HCT116 (cell line): ENCODE results near the gene DDX41. TPM values are rescaled to one million over a fixed set of nuclear protein-coding genes. Genes with fewer than 3 reads are reported as not detected.

Experiments
- ATAC-seq: fragments of 200-7000 bp; cut with Tn5 transposase; 2 replicates; pipeline ENCODE4 v1.9.1; 2020; ENCODE audit warnings: mild to moderate bottlenecking, moderate library complexity
- BruUV-seq: library from RNA; stranded (reverse); fragments of 400-500 nt; replicated peaks from 2 replicates; lab custom pipeline; 2021; lab: Mats Ljungman, UMichigan
- CTCF ChIA-PET: fragments of 300-600 bp; sonication (Branson Sonifier 250); formaldehyde crosslinking; loops from one replicate; lab custom pipeline; 2021; ENCODE audit warnings: antibody characterized with exemption; lab: Charles Lee
- POLR2A ChIA-PET: fragments of 300-600, 350-600 bp; sonication (Branson Sonifier 250); formaldehyde crosslinking; loops from one replicate; lab custom pipeline; 2021; ENCODE audit warnings: antibody characterized with exemption; lab: Charles Lee
- RAD21 ChIA-PET, 2 experiments: fragments of 300-600 bp; sonication (Branson Sonifier 250); formaldehyde crosslinking; loops; one replicate each; lab custom pipeline; 2023; ENCODE audit warnings: low total read pairs in 2 of 2; ENCODE audit not compliant: uncharacterized antibody in 2 of 2, unreplicated experiment in 2 of 2, low non-redundant PET in 1 of 2; lab: Charles Lee
- DNase-seq: peaks from one replicate; pipeline ENCODE4 v3.0.0-alpha.2; 2010; ENCODE audit warnings: low read depth, low spot score
- H2AFZ ChIP-seq: fragments of 200-600 bp; shearing (Covaris generic), sonication (generic); 2 replicates; pipeline ENCODE4 v1.6.1; 2017; ENCODE audit warnings: low read depth, mixed run types, mixed read lengths, antibody characterized with exemption, low read length; ENCODE audit not compliant: poor library complexity, severe bottlenecking
- H3K27ac ChIP-seq: 2 replicates; pipeline ENCODE4 v1.5.1; 2012; ENCODE audit warnings: low read depth, low read length
- H3K27me3 ChIP-seq: fragments of 200-600 bp; sonication (generic); 2 replicates; pipeline ENCODE4 v1.6.1; 2016; ENCODE audit warnings: mixed run types, low read length, mixed read lengths; ENCODE audit not compliant: insufficient read depth
- H3K36me3 ChIP-seq, 2 experiments: fragments of 200-500 bp in 1 of 2; fragments of 200-600 bp in 1 of 2; sonication (Bioruptor generic) in 1 of 2; sonication (generic) in 1 of 2; 2 replicates each; pipeline versions ENCODE4 v1.5.1 to v1.6.1; 2014 to 2016; ENCODE audit warnings: low read length in 2 of 2, inconsistent platforms in 1 of 2, mixed read lengths in 1 of 2, mixed run types in 1 of 2; ENCODE audit not compliant: insufficient read depth in 2 of 2, control insufficient read depth in 1 of 2
- H3K4me1 ChIP-seq, 2 experiments: fragments of 200-600 bp in 1 of 2; sonication (generic) in 1 of 2; 2 replicates each; pipeline versions ENCODE4 v1.5.1 to v1.6.1; 2012 to 2017; ENCODE audit warnings: low read length in 2 of 2, inconsistent platforms in 1 of 2, mild to moderate bottlenecking in 1 of 2, mixed read lengths in 1 of 2, mixed run types in 1 of 2, moderate library complexity in 1 of 2; ENCODE audit not compliant: insufficient read depth in 2 of 2, control insufficient read depth in 1 of 2
- H3K4me2 ChIP-seq: fragments of 200-600 bp; sonication (generic); 2 replicates; pipeline ENCODE4 v1.6.1; 2017; ENCODE audit warnings: mixed run types, low read length, mixed read lengths
- H3K4me3 ChIP-seq, 2 experiments: fragments of 200-600 bp in 1 of 2; sonication (generic) in 1 of 2; replicated peaks in 1 of 2; 2 replicates each; pipeline ENCODE4 v1.5.1; 2011 to 2016; ENCODE audit warnings: low read length in 2 of 2, control low read depth in 1 of 2, low read depth in 1 of 2, mild to moderate bottlenecking in 1 of 2, mixed read lengths in 1 of 2, mixed run types in 1 of 2
- H3K79me2 ChIP-seq: fragments of 200-600 bp; sonication (generic); 2 replicates; pipeline ENCODE4 v1.6.1; 2017; ENCODE audit warnings: mild to moderate bottlenecking, mixed run types, low read length, moderate library complexity, mixed read lengths; ENCODE audit not compliant: insufficient read depth
- H3K9ac ChIP-seq: fragments of 200-600 bp; sonication (generic); 2 replicates; pipeline ENCODE4 v1.6.1; 2016; ENCODE audit warnings: low read length, mixed read lengths
- H3K9me2 ChIP-seq: fragments of 200-600 bp; sonication (generic), shearing (Covaris generic); 2 replicates; pipeline ENCODE4 v1.6.1; 2017; ENCODE audit warnings: mixed run types, mild to moderate bottlenecking, moderate library complexity; ENCODE audit not compliant: insufficient read depth
- H3K9me3 ChIP-seq, 2 experiments: fragments of 200-500 bp in 1 of 2; fragments of 200-600 bp in 1 of 2; sonication (Bioruptor generic) in 1 of 2; sonication (generic) in 1 of 2; 2 replicates each; pipeline ENCODE4 v1.6.1; 2014 to 2017; ENCODE audit warnings: low read length in 2 of 2, mixed read lengths in 2 of 2, inconsistent platforms in 1 of 2, low read depth in 1 of 2, mild to moderate bottlenecking in 1 of 2, mixed run types in 1 of 2, moderate library complexity in 1 of 2; ENCODE audit not compliant: control insufficient read depth in 1 of 2, insufficient read depth in 1 of 2
- H4K20me1 ChIP-seq: fragments of 200-600 bp; sonication (generic), shearing (Covaris generic); 2 replicates; pipeline ENCODE4 v1.6.1; 2017; ENCODE audit warnings: mixed run types, mild to moderate bottlenecking, moderate library complexity; ENCODE audit not compliant: insufficient read depth
- ATF3 ChIP-seq: IDR thresholded peaks from 2 replicates; pipeline ENCODE4 v1.6.1; 2012
- CBX3 ChIP-seq: IDR thresholded peaks from 2 replicates; pipeline ENCODE4 v1.6.1; 2012; ENCODE audit warnings: low read depth
- CEBPB ChIP-seq: IDR thresholded peaks from 2 replicates; pipeline ENCODE4 v1.6.1; 2012; ENCODE audit warnings: low read depth
- CTCF ChIP-seq, 3 experiments: fragments of 200-600 bp in 1 of 3; sonication (generic) in 1 of 3; IDR thresholded peaks in 2 of 3; conservative IDR thresholded peaks in 1 of 3; 2 replicates each; pipeline ENCODE4 v1.5.1; 2012 to 2017; ENCODE audit warnings: low read depth in 2 of 3, low read length in 2 of 3, antibody characterized with exemption in 1 of 3, borderline replicate concordance in 1 of 3, control low read depth in 1 of 3, mild to moderate bottlenecking in 1 of 3, mixed read lengths in 1 of 3, mixed run types in 1 of 3, moderate library complexity in 1 of 3; ENCODE audit not compliant: insufficient read depth in 1 of 3
- EGR1 ChIP-seq: IDR thresholded peaks from 2 replicates; pipeline ENCODE4 v1.6.1; 2012; ENCODE audit warnings: low read depth
- ELF1 ChIP-seq: IDR thresholded peaks from 2 replicates; pipeline ENCODE4 v1.6.1; 2012; ENCODE audit warnings: low read depth, borderline replicate concordance
- EZH2 ChIP-seq: fragments of 200-600 bp; sonication (generic); IDR thresholded peaks from 2 replicates; pipeline ENCODE4 v1.6.1; 2017; ENCODE audit warnings: antibody characterized with exemption, mixed run types
- EZH2phosphoT487 ChIP-seq: fragments of 200-600 bp; IDR thresholded peaks from 2 replicates; pipeline ENCODE4 v1.6.1; 2018; ENCODE audit warnings: antibody characterized with exemption, borderline replicate concordance
- JUND ChIP-seq: IDR thresholded peaks from 2 replicates; pipeline ENCODE4 v1.6.1; 2012
- MAX ChIP-seq: IDR thresholded peaks from 2 replicates; pipeline ENCODE4 v1.6.1; 2012
- POLR2AphosphoS5 ChIP-seq: IDR thresholded peaks from 2 replicates; pipeline ENCODE4 v1.6.1; 2011; ENCODE audit warnings: mild to moderate bottlenecking, low read depth, low read length, moderate library complexity
- REST ChIP-seq: IDR thresholded peaks from 2 replicates; pipeline ENCODE4 v1.6.1; 2012; ENCODE audit warnings: low read depth
- SIN3A ChIP-seq: IDR thresholded peaks from 2 replicates; pipeline ENCODE4 v1.6.1; 2012; ENCODE audit warnings: low read depth
- SP1 ChIP-seq: IDR thresholded peaks from 2 replicates; pipeline ENCODE4 v1.6.1; 2012; ENCODE audit warnings: low read depth
- SRF ChIP-seq: IDR thresholded peaks from 2 replicates; pipeline ENCODE4 v1.6.1; 2012; ENCODE audit warnings: low read depth
- TCF7L2 ChIP-seq: IDR thresholded peaks from 2 replicates; pipeline ENCODE4 v1.7.0; 2011; ENCODE audit warnings: borderline replicate concordance, inconsistent platforms; ENCODE audit not compliant: insufficient read depth, insufficient read length; ENCODE audit errors: extremely low read depth
- YY1 ChIP-seq: IDR thresholded peaks from 2 replicates; pipeline ENCODE4 v1.6.1; 2011; ENCODE audit warnings: low read length, low read depth, moderate library complexity, mild to moderate bottlenecking; ENCODE audit not compliant: insufficient replicate concordance; ENCODE audit errors: extremely low read depth
- ZBTB33 ChIP-seq: IDR thresholded peaks from 2 replicates; pipeline ENCODE4 v1.6.1; 2011; ENCODE audit warnings: mild to moderate bottlenecking, low read length, moderate library complexity; ENCODE audit not compliant: insufficient replicate concordance; ENCODE audit errors: extremely low read depth
- ZFX ChIP-seq: fragments of 450-650 bp; IDR thresholded peaks from 2 replicates; pipeline ENCODE4 v1.6.1; 2017
- ZNF274 ChIP-seq: fragments of 200-500 bp; sonication (Bioruptor generic); IDR thresholded peaks from 2 replicates; pipeline ENCODE4 v1.6.1; 2014; ENCODE audit warnings: mild to moderate bottlenecking, low read depth, low read length, inconsistent platforms
- intact Hi-C: fragments of 100-400 bp; cut with micrococcal nuclease; formaldehyde crosslinking; loops from 2 replicates; pipeline ENCODE4 v1.10.0; 2022
- total RNA-seq: library from RNA; stranded (reverse); gene quantifications from one replicate; pipeline ENCODE4 v1.2.1, GENCODE V29; 2021; ENCODE audit not compliant: unreplicated experiment

The DDX41 gene
- total RNA-seq, 1 experiment from 2014 or later: 141 TPM

GRCh38 chr5:177557796-177558195 lies 41.0 kb upstream of the DDX41 start:
- H2AFZ ChIP-seq: no peak overlapping the region
- BruUV-seq: no TSS peak
- DNase-seq (no peak), ATAC-seq (no peak)
- no peak overlapping the region for H3K4me2 ChIP-seq
- H3K9me2 ChIP-seq: no peaks in the 10 kb centered on the region
- POLR2A ChIA-PET: no interaction called here
- H4K20me1 ChIP-seq: no peaks in the 10 kb centered on the region
- peaks cover 6 to 8% of the 10 kb centered on the region in 2 experiments; a peak in 3 of 4 replicates for H3K9me3 ChIP-seq
- intact Hi-C loops: no loop called here
- H3K9ac ChIP-seq: no peak overlapping the region
- peaks cover 10 to 20% of the 10 kb centered on the region in 2 experiments; a peak in 3 of 4 replicates for H3K4me1 ChIP-seq
- no peak overlapping the region for H3K27ac ChIP-seq
- H3K4me3 ChIP-seq: no peak overlapping the region
- RAD21 ChIA-PET: no interaction called here
- CTCF ChIA-PET: no interaction called here
- H3K27me3 ChIP-seq: no peaks in the 10 kb centered on the region
- TF ChIP-seq CBX3 (no peak), POLR2AphosphoS5 (no peak), ATF3 (no peak), CEBPB (no peak), CTCF (IDR thresholded peaks at IDR 0.05 in 2 of 3, conservative IDR thresholded peaks at IDR 0.05 in 1 of 3; ENCODE audit: borderline replicate concordance in 1 of 3, insufficient read depth in 1 of 3, low read depth in 2 of 3, low read length in 2 of 3) (no peak), SIN3A (no peak), SRF (no peak), EGR1 (no peak), SP1 (no peak), EZH2phosphoT487 (no peak), YY1 (no peak), ZNF274 (no peak), TCF7L2 (no peak), REST (no peak), EZH2 (no peak), MAX (no peak), ZBTB33 (no peak), ELF1 (no peak), ZFX (no peak), JUND (no peak)
- H3K79me2 ChIP-seq: peaks cover 11% of the 10 kb centered on the region
- H3K36me3 ChIP-seq: no peaks in the 10 kb centered on the region
